ENCODE results near the gene GUK1.

Gene GUK1

GRCh38 chr1:228139931-228140723 lies at the start of gene GUK1:
Gene GUK1 (plus strand): TSS chr1:228140279. CDS start chr1:228140303, 24 bp downstream.
- TF ChIP-seq CTCF (IDR thresholded peaks at IDR 0.05; ENCODE audit: low read depth, low read length) = peak; percentile 5
- peak within 1 kb of the TSS; percentile 96 to 97 for H3K4me3 ChIP-seq (replicated peaks in 1 of 2; ENCODE audit: low read depth in 2 of 2, low read length in 2 of 2)
- DNase-seq (ENCODE audit: low read depth in 2 of 2) = peak; percentile 100

GRCh38 chr1:228090613-228091081 lies 49.4 kb upstream of the GUK1 start:
- peak; percentile 16 to 62 for DNase-seq (ENCODE audit: low read depth in 2 of 2)
- no peak overlapping the region for H3K4me3 ChIP-seq (replicated peaks in 1 of 2; ENCODE audit: low read depth in 2 of 2, low read length in 2 of 2)
- TF ChIP-seq CTCF (IDR thresholded peaks at IDR 0.05; ENCODE audit: low read depth, low read length) = no peak

GRCh38 chr1:228091084-228091483 lies 49.0 kb upstream of the GUK1 start:
- no peak for DNase-seq (ENCODE audit: low read depth in 2 of 2)
- TF ChIP-seq CTCF (IDR thresholded peaks at IDR 0.05; ENCODE audit: low read depth, low read length) = no peak
- H3K4me3 ChIP-seq (replicated peaks in 1 of 2; ENCODE audit: low read depth in 2 of 2, low read length in 2 of 2) = no peak overlapping the region

- no peak overlapping the region for H3K4me3 ChIP-seq (replicated peaks in 1 of 2; ENCODE audit: low read depth in 2 of 2, low read length in 2 of 2)
- no peak for TF ChIP-seq CTCF (IDR thresholded peaks at IDR 0.05; ENCODE audit: low read depth, low read length)
- DNase-seq (ENCODE audit: low read depth in 2 of 2) = no peak
These were observed 47.6 kb upstream of the GUK1 start for GRCh38 chr1:228092342-228093049.

GRCh38 chr1:228093050-228093906 lies 46.8 kb upstream of the GUK1 start:
- no peak for DNase-seq (ENCODE audit: low read depth in 2 of 2)
- no peak overlapping the region for H3K4me3 ChIP-seq (replicated peaks in 1 of 2; ENCODE audit: low read depth in 2 of 2, low read length in 2 of 2)
- TF ChIP-seq CTCF (IDR thresholded peaks at IDR 0.05; ENCODE audit: low read depth, low read length) = no peak

GRCh38 chr1:228094432-228095016 lies 45.6 kb upstream of the GUK1 start:
- DNase-seq (ENCODE audit: low read depth in 2 of 2) = no peak
- TF ChIP-seq CTCF (IDR thresholded peaks at IDR 0.05; ENCODE audit: low read depth, low read length) = no peak
- H3K4me3 ChIP-seq (replicated peaks in 1 of 2; ENCODE audit: low read depth in 2 of 2, low read length in 2 of 2) = no peak overlapping the region

Data from cardiac fibroblast (primary cell).